GM19043 (cell line): Measurements from ENCODE around the gene POLR2F.
"Not testable (repeated sequence)": the region's sequence is repeated elsewhere in the genome, so short reads cannot be mapped to it uniquely, and the experiment has no call there.

ENCODE experiments used
- ATAC-seq: cut with Tn5 transposase; IDR thresholded peaks from one replicate; pipeline ENCODE4 v1.9.1; 2021; ENCODE audit warnings: low read depth; ENCODE audit not compliant: unreplicated experiment

POLR2F gene

DNA sequence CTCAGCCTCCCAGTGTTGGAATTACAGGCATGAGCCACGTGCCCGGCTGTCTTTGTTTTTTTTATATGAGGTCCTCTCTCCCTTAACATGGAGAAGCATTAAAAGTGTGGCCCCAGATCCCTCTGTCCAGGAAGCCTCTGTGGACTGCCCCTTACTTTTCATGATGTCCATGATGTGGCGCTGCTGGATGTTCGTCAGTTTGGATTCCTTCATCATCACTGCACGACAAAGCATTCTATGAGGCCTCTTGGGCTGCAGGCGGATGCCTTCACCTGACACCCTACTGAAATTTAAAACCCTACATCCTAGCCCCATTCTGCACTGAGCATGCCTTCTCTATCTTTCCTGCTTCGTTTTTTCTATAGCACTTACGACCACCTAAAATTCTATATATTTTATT lies 2.2 kb upstream of the POLR2F start:
- no peak for ATAC-seq

DNA sequence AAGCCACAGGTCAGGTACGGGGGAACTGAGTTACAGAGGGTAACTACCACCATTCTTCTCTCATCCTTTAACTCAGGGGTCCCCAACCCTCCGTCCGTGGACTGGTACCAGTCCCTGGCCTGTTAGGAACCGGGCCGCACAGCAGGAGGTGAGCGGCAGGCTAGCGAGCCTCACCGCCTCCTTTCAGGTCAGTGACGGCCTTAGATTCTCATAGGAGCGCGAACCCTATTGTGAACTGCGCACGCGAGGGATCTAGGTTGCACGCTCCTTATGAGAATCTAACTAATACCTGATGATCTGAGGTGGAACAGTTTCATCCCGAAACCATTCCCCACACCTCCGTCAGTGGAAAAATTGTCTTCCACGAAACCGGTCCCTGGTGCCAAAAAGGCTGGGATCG lies 870 bp upstream of the POLR2F start:
- ATAC-seq: not testable (repeated sequence)

DNA sequence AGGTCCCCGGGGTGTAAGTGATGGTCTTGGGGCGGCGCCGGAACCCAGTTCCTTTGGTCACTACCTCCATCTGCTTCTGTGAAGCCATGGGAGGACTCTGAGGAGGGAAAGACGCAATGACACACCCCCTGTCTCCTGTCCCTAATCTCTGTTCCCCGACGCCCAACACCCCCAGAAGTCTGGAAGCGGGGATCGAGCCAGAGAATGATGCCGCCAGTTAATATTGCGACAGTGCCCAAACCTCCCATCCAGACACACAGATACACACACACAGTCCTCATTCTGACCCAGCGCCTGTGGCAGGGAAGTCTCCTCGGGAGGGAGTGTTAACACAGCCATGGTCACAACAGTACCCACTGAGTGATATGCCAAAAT lies 450 bp upstream of the POLR2F start:
- no peak for ATAC-seq

DNA sequence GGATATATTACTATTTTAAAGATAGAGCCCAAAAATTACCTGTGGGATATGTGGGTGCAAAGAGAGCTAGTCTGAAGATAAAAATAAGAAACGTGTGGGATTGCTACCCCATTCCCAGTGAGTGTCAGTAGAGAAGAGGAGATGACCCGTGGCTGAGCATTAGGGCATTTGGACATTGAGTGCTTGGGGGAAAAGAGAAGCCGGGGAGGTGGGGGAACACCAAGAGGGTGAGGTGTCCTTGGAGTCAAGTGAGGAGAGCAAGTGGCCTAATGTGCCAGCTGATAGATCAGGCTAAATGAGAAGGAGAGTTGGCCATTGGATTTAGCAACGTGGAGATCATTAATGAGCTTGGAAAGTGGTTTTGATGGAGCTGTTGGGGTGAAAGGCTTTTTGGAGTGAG lies 1.2 kb downstream of the POLR2F start:
- no peak for ATAC-seq

DNA sequence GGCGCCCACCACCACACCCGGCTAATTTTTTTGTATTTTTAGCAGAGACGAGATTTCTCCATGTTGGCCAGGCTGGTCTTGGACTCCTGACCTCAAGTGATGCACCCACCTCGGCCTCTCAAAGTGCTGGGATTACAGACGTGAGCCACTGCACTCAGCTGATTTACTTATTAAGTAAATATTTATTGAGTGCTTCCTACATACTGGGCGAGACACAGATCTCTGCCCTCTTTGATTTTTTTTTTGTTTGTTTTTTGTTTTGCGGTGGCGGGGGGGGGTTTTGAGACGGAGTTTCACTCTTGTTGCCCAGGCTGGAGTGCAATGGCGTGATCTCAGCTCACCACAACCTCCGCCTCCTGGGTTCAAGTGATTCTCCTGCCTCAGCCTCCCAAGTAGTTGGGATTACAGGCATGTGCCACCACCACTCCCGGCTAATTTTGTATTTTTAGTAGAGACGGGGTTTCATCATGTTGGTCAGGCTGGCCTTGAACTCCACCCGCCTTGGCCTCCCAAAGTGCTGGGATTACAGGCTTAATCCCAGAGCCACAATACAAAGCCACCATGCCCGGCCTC lies 2.4 kb downstream of the POLR2F start:
- not testable (repeated sequence) for ATAC-seq

DNA sequence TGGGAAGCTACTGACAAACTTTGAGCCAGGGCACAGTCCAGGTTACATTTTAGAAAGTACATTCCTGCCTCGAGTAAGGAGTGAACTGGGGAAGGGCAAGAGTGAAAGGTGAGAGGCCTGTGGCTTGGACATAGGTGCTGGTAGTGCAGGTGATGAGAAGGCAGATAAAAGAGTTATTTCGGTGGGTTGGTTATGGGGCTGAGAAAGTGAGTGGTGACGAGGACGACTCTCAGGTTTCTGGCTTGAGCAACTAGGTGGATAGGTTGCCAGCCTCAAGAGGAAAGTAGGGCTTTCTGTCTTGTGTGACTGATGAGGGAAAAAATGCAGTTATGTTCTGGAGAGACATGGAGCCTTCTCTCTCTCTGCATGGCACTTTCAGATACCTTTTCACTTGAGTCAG lies 3.7 kb downstream of the POLR2F start:
- ATAC-seq: no peak

DNA sequence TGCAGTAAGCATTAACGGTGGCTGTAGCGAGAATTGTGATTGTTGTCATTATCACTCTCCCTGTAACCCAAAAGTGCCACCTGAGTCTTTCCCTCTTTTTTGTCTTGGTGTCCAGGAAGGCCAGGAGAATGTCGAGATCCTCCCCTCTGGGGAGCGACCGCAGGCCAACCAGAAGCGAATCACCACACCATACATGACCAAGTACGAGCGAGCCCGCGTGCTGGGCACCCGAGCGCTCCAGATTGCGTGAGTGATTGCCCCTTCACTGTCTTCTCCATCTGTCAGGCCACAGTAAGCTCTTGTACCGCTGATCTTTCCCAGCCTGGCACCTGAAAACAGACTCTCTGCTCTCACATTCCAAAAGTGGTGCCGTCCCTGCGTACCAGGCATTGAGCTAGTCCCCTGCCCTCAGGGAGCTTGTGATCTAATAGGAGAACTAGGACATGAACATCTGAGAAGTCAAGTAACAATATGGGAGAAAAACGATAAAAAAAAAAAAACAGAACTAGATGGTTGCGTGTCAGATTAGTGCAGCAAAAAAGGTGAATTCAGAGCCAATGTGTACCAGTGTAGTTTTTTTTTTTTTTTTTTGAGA lies 5.8 kb downstream of the POLR2F start:
- ATAC-seq: no peak

DNA sequence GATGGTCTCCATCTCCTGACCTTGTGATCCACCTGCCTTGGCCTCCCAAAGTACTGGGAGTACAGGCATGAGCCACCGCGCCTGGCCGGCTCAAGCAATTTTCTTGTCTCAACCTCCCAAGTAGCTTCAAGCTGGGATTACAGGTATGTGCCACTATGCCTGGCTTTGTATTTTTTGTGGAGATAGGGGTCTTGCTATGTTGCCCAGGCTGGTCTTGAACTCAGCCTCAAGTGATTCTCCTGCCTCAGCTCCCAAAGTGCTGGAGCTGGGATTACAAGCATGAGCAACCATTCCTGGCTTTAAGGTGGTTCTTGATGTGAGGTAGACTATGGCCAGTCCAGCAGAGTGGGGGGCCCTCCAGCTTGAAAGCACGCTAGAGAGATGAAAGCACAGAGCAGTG lies 7.6 kb downstream of the POLR2F start:
- no peak for ATAC-seq

DNA sequence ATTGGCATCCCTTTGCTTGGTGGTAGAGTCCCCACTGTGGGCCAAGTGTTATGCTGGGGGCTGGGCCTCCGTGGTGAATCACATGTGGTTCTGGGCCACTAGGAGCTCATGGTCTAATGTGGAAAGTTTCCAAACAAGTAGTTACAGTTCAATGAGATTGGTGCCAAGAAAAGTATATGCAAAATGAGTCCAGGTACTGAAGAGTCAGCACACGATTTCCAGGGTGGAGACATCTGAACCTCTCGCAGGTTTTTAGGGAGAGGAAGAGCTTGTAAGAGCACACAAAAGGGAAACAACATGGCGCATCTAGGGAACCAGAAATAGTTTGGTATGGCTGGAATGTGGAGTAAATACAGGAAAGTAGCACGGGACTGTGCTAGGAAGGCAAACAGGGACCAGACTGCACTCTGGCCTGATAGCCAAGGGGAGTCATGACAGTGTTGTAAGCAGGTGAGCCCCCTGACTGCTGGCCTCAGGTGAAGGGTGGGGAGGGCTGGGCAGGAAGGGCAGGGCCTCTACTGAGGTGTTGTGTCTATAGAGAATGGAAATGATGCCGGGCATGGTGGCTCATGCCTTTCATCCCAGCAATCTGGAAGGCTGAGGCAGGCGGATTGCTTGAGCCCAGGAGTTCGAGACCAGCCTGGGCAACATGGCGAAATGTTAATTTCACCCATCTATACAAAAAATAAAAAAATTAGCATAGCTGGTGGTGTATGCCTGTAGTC lies 12.6 kb downstream of the POLR2F start:
- no peak for ATAC-seq

DNA sequence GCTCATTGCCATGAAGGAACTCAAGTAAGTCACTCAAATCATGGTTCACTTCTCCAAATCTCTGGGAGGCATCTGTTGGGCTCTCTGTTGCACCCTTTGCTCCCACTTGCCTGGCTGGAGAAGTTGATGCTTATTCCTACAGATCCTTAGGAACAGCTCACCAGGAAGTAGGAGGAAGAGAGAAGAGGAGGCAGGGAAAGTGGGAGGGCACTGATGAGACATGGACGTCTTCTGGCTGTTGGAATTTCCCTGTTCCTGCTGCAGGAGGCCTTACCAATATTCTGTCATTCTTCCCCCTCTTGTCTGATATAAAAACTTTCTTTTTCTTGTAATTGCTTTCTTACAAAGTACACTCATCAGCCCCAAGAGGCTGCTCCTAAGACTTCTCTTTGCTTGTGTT lies 13.6 kb downstream of the POLR2F start:
- no peak for ATAC-seq

DNA sequence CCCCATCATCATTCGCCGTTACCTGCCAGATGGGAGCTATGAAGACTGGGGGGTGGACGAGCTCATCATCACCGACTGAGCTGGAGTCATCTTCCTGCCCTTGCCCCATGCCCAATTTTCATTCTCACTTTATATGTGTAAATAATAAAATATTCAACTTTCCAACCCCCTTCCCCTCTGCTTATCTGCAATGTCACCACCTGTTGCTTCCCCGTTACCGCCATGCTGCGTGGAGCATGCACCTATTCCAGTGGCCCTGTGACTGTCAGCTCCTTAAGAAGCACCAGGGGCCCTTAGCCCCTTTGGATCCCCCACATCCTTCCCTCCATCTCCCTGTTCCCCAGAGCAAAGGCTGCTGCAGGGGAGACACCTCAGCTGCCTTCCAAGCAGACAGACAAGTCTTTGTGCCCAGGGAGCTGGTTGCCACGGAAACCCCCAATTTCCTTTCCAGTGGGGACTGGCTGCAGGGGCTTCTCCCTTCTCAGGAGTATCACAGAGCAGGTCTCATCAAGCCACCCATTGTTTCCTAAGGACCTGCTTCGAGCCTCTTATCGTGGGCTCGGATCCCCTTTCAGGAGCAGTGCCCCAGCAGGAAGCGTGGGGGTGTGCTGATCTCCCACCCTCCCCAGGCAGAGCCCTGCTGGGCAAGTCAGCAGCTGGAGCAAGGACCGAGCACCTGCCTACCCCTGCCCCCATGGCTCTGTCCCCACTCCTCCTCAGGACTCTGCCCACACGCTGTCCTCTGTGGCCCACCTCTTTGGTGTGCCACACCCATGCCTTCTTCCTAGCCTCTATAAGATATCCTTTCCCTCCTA lies 14.3 kb downstream of the POLR2F start:
- no peak for ATAC-seq

DNA sequence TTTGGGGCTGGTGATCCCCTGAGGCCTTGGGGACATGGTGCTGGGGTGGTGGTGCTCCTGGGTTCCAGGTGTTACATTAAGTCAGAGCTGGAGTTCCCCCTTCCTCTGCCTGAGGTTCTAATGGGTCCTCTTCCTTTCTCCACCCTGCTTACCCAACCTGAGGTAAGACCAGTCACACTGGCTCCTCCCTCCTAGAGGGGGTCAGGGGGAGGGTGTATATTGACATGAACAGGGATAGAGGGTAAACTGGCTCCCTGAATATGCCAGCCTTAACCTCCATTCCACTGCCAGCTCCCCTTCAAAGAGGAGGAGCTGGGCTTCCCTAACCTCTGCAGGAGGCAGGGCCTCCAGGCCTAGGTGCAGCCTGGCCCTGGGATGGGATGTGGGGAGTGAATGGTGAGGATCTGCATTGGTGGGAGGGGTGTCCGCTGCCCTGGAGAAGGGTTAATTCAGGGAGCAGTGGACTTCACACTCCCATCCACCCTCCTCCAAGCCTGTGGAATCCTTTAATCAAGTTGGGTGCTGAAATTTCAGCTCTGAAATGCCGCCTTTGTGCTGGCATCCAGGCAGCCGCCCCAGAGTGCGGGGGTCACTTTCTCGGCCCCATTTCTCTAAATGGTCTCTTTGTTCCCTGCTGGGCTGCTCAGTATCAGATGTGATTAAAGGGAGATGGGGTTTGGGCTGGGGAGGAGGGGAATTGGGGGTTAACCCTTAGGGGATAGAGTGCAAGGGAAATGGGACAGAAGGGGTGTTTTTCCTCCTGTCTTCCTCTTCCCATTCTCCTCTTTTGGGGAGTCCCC lies 15.2 kb downstream of the POLR2F start:
- no peak for ATAC-seq

DNA sequence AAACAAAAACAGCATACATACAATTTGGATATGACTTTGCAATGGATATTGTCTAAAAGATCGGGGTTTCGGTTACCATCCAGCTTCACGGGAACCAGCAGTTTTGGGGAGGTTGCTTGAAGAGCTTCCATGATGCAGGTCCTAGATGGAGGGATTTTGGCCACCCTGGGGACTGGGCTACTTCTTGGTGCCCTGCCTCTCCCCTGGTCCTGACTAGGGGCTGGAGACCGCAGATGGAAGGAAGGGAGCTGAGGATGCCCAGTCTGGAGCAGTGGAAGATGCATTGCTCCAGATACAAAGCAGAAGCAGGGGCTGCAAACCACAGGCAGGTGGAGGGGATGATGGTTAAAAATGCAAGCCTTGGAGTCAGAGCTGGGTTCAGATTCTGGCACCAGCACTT lies 17.4 kb downstream of the POLR2F start:
- no peak for ATAC-seq

DNA sequence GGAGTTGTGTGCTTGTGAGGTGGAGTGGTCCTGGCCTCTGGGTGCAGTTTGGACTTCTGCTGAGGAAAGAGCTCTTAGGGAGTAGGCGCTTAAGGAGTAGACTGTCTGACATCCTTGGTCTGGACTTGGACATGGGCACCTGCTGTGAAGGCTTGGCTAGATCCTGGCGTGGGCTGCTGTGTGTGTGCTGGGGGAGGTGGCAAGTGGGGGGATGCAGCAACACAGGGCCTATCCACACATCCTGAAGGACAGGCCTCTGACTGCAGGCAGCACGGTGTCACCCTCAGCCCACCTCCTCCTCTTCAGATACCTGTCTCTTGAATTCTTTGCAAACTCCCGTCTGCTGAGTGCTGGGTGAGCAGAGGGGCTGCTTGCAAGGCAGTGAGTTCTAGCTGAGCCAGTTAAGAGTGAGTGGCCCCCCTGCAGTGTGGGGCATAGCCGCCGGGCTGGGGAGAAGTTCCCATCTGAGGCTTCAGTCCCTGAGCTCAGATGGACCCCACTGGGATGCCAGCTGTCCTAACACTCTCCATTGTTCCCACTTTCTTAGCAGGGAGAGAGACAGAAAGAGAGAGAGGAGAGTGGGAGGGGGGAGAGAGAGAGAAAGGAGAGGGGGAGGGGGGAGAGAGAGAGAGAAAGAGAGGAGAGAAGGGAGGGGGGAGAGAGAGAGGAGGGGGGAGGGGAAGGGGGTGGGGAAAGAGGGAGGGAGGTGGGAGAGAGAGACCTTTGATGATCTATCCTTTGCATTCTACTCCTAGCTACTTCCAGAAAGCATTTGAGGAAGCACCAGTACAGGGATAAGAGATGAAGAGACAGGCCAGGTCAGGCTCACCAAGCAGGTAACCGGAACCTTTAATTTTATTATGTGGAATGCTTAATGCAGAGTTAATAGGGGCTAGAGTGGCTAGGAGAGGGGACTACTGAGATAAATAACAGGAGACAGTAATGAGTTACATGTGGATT lies 18.3 kb downstream of the POLR2F start:
- ATAC-seq: no peak

DNA sequence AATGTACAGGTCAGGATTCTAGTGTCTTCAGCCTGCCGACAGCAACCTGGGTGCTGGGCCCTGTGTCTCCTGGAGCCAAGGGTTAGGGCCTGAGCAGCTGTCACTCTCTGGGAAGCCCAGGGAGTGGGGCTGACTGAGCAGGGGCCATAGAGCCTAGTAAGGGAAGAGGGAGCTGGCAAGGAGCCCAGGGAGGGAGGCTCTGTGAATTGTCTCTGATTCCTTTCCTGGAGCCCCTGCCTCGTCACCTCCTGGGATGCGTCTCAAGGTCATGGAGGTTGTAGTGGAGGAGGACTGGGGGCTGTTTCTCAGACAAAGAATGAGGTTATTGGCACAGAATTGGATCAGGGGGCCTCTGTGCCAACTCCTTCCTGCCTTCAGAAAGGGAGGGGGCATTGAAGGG lies 19.0 kb downstream of the POLR2F start:
- no peak for ATAC-seq

DNA sequence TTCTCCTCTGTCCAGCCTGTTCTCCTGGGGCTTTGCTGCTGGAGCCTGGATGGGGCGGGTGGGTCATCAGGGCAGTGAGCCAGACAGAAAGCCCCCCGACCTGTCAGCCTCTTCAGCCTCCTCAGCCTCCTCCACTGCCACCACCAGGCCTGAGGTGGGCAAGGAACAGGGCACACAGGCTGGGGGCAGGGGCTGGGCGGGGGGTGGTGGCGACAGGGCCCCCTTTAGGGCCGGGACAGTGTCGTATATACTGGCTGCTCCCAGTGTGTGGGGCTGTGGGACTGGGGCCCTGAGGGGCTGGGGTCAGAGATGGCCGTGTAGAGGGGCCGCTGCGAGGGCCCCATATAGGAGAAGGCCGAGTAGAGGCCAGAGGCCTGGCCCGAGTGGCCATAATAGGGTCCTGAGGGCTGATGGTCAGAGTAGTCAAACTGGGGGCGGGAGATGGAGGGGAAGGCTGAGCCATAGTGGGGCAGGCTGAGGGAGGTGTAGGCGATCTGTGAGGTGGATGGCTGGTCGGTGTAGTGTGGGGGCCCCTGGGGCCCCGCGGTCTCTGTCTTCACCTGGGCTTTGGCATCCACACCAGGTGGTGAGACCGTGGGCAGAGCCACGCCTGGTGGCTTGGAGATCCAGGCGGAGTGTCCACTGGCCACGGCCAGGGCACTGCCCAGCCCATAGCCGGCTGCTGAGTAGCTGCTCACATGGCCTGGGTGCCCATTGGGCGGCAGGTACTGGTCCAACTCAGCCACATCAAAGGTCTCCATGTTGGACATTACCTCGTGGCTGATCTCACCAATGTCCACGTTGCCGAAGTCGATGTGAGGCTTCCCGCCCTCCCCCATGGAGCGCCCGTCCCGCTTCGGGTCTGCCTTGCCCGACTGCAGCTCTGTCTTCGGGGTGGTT lies 20.0 kb downstream of the POLR2F start:
- no peak for ATAC-seq

DNA sequence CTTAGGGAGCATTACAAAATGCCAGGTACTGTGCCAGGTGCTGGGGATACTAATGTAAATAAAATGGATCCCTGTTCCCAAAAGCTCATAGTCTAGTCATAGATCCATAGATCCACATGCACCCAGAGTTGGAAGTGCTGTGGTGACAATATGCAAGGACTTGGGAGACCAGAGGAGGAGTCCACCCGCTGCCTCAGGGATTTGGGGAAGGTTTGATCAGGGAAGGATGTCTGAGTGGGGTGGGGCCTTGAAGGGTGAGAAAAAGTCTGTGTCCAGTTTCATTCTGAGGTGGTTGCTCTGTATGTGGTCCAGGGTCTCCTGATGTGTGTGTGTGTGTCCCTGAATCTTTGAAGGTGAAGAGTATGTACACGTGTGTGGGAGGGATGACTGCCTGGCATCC lies 21.7 kb downstream of the POLR2F start:
- ATAC-seq: no peak

DNA sequence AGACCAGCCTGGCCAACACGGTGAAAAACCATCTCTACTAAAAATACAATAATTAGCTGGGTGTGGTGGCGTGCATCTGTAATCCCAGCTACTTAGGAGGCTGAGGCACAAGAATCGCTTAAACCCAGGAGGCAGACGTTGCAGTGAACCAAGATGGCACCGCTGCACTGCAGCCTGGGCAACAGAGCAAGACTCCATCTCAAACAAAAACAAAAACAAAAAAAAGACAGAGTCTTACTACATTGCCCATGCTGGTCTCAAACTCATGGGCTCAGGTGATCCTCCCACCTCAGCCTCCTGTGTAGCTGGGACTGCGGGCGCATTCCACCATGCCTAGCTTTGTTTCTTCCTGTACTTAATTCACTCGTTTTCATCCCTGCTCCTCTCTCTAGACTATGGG lies 22.5 kb downstream of the POLR2F start:
- ATAC-seq: not testable (repeated sequence)

DNA sequence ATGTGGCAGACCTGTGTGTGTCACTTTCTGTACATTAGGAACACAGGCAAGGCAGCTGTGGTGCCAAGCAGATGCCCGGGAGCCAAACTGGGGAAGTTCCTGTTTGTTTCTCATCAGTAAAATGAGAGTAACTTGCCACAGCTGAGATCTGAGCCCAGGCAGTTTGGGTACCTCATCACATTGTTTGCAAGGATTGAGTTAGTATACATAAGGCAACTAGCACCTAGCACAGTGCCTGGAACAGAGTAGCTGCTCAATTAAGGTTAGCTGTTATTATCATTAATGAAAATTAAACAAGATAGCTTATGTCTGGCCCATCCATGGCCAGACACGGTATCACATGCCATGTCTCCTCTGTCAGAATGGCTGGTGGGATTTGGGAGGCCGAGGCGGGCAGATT lies 23.0 kb downstream of the POLR2F start:
- ATAC-seq: no peak
